Hippocampal formation (tissue), 2 donors: ENCODE measurements around the gene KLK2.

Experiments used
- DNase-seq, 2 donors: peaks; one replicate each; lab custom pipeline; 2025; lab: John Stamatoyannopoulos, UW

KLK2 gene

DNA sequence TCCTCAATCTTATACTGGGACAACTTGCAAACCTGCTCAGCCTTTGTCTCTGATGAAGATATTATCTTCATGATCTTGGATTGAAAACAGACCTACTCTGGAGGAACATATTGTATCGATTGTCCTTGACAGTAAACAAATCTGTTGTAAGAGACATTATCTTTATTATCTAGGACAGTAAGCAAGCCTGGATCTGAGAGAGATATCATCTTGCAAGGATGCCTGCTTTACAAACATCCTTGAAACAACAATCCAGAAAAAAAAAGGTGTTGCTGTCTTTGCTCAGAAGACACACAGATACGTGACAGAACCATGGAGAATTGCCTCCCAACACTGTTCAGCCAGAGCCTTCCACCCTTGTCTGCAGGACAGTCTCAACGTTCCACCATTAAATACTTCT, 22.5 kb upstream of the KLK2 start:
- no peak for DNase-seq

DNA sequence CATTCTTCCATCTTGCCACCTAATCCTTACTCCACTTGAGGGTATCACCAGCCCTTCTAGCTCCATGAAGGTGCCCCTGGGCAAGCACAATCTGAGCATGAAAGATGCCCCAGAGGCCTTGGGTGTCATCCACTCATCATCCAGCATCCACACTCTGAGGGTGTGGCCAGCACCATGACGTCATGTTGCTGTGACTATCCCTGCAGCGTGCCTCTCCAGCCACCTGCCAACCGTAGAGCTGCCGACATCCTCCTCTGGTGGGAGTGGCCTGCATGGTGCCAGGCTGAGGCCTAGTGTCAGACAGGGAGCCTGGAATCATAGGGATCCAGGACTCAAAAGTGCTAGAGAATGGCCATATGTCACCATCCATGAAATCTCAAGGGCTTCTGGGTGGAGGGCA, 21.6 kb upstream of the KLK2 start:
- DNase-seq = no peak

DNA sequence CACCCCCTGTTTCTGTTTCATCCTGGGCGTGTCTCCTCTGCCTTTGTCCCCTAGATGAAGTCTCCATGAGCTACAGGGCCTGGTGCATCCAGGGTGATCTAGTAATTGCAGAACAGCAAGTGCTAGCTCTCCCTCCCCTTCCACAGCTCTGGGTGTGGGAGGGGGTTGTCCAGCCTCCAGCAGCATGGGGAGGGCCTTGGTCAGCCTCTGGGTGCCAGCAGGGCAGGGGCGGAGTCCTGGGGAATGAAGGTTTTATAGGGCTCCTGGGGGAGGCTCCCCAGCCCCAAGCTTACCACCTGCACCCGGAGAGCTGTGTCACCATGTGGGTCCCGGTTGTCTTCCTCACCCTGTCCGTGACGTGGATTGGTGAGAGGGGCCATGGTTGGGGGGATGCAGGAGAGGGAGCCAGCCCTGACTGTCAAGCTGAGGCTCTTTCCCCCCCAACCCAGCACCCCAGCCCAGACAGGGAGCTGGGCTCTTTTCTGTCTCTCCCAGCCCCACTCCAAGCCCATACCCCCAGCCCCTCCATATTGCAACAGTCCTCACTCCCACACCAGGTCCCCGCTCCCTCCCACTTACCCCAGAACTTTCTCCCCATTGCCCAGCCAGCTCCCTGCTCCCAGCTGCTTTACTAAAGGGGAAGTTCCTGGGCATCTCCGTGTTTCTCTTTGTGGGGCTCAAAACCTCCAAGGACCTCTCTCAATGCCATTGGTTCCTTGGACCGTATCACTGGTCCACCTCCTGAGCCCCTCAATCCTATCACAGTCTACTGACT, 18.4 kb upstream of the KLK2 start, which contains the start of gene KLK3:
Gene KLK3, plus strand, starts transcription at position 280 of the 775 bp plus-strand sequence. Its CDS starts 41 bp downstream, at position 321.
- no peak for DNase-seq

DNA sequence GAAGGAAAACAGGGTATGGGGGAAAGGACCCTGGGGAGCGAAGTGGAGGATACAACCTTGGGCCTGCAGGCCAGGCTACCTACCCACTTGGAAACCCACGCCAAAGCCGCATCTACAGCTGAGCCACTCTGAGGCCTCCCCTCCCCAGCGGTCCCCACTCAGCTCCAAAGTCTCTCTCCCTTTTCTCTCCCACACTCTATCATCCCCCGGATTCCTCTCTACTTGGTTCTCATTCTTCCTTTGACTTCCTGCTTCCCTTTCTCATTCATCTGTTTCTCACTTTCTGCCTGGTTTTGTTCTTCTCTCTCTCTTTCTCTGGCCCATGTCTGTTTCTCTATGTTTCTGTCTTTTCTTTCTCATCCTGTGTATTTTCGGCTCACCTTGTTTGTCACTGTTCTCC, 15.9 kb upstream of the KLK2 start:
- no peak for DNase-seq

DNA sequence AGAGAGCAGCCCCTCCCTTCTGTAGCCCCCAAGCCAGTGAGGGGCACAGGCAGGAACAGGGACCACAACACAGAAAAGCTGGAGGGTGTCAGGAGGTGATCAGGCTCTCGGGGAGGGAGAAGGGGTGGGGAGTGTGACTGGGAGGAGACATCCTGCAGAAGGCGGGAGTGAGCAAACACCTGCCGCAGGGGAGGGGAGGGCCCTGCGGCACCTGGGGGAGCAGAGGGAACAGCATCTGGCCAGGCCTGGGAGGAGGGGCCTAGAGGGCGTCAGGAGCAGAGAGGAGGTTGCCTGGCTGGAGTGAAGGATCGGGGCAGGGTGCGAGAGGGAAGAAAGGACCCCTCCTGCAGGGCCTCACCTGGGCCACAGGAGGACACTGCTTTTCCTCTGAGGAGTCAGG, 14.4 kb upstream of the KLK2 start:
- no peak for DNase-seq

DNA sequence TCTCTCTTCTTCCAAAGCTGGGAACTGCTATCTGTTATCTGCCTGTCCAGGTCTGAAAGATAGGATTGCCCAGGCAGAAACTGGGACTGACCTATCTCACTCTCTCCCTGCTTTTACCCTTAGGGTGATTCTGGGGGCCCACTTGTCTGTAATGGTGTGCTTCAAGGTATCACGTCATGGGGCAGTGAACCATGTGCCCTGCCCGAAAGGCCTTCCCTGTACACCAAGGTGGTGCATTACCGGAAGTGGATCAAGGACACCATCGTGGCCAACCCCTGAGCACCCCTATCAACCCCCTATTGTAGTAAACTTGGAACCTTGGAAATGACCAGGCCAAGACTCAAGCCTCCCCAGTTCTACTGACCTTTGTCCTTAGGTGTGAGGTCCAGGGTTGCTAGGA, 13.4 kb upstream of the KLK2 start:
- no peak for DNase-seq

DNA sequence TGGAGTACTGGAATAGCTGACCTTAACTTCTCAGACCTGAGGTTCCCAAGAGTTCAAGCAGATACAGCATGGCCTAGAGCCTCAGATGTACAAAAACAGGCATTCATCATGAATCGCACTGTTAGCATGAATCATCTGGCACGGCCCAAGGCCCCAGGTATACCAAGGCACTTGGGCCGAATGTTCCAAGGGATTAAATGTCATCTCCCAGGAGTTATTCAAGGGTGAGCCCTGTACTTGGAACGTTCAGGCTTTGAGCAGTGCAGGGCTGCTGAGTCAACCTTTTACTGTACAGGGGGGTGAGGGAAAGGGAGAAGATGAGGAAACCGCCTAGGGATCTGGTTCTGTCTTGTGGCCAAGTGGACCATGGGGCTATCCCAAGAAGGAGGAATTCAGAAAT, 12.2 kb upstream of the KLK2 start:
- DNase-seq = no peak

DNA sequence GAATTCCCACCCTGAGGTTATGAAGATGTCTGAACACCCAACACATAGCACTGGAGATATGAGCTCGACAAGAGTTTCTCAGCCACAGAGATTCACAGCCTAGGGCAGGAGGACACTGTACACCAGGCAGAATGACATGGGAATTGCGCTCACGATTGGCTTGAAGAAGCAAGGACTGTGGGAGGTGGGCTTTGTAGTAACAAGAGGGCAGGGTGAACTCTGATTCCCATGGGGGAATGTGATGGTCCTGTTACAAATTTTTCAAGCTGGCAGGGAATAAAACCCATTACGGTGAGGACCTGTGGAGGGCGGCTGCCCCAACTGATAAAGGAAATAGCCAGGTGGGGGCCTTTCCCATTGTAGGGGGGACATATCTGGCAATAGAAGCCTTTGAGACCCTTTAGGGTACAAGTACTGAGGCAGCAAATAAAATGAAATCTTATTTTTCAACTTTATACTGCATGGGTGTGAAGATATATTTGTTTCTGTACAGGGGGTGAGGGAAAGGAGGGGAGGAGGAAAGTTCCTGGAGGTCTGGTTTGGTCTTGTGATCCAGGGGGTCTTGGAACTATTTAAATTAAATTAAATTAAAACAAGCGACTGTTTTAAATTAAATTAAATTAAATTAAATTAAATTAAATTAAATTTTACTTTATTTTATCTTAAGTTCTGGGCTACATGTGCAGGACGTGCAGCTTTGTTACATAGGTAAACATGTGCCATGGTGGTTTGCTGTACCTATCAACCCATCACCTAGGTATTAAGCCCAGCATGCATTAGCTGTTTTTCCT, 11.5 kb upstream of the KLK2 start:
- no peak for DNase-seq

DNA sequence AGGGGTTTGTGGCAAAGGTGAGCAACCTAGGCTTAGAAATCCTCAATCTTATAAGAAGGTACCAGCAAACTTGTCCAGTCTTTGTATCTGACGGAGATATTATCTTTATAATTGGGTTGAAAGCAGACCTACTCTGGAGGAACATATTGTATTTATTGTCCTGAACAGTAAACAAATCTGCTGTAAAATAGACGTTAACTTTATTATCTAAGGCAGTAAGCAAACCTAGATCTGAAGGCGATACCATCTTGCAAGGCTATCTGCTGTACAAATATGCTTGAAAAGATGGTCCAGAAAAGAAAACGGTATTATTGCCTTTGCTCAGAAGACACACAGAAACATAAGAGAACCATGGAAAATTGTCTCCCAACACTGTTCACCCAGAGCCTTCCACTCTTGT, 3.8 kb upstream of the KLK2 start:
- DNase-seq = no peak

DNA sequence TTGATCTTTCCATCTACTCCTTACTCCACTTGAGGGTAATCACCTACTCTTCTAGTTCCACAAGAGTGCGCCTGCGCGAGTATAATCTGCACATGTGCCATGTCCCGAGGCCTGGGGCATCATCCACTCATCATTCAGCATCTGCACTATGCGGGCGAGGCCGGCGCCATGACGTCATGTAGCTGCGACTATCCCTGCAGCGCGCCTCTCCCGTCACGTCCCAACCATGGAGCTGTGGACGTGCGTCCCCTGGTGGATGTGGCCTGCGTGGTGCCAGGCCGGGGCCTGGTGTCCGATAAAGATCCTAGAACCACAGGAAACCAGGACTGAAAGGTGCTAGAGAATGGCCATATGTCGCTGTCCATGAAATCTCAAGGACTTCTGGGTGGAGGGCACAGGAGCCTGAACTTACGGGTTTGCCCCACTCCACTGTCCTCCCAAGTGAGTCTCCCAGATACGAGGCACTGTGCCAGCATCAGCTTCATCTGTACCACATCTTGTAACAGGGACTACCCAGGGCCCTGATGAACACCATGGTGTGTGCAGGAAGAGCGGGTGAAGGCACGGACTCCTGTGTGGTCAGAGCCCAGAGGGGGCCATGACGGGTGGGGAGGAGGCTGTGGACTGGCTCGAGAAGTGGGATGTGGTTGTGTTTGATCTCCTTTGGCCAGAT, 2.7 kb upstream of the KLK2 start:
- DNase-seq = no peak

DNA sequence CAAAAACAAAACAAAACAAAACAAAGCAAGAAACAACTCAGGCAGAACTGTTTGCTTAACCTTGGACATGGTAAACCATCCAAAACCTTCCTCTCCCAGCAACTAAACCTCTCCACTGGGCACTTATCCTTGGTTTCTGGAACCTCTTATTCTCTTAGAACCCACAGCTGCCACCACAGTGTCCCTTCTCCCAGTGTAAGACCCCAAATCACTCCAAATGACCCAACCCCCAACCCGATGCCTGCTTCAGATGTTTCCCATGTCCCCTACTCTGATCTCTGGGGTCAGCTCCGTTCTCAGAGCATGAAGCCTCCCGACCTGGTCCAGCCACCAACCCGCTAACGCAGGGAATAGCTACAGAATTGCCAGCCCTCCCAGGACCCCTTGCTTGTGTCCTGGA, 972 bp downstream of the KLK2 start:
- DNase-seq = no peak

DNA sequence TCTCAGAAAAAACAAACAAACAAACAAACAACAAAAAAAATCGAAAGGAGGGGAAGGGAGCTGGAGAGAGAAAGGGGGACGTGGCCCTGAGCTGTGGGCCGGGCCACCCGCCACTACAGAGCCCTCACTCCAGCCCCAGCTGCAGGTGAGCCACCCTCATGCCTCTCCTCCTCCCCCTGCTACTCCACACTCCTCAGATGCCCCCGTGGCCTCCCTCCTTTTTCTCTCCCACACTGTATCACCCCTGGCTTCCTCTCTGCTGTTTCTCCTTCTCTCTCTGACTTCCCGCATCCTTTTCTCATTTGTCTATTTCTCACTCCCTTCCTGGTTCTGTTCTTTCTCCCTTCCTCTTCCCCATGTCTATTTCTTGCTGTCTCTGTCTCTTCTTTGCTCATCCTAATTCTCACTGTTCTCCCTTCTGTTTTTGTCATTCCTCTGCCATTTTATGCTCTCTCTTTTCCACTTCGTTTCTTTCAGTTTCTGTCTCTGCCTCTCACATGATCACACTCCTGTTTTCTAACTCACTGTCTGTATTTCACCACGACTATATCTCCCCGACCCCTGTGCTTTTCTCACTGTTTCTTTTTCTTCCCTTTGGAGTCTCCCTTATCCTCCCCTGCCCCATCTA, 2.7 kb downstream of the KLK2 start:
- no peak for DNase-seq

DNA sequence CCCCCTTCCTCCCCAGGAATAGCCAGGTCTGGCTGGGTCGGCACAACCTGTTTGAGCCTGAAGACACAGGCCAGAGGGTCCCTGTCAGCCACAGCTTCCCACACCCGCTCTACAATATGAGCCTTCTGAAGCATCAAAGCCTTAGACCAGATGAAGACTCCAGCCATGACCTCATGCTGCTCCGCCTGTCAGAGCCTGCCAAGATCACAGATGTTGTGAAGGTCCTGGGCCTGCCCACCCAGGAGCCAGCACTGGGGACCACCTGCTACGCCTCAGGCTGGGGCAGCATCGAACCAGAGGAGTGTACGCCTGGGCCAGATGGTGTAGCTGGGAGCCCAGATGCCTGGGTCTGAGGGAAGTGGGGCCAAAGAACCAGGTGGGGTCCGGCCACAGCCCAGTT, 3.2 kb downstream of the KLK2 start:
- no peak for DNase-seq

DNA sequence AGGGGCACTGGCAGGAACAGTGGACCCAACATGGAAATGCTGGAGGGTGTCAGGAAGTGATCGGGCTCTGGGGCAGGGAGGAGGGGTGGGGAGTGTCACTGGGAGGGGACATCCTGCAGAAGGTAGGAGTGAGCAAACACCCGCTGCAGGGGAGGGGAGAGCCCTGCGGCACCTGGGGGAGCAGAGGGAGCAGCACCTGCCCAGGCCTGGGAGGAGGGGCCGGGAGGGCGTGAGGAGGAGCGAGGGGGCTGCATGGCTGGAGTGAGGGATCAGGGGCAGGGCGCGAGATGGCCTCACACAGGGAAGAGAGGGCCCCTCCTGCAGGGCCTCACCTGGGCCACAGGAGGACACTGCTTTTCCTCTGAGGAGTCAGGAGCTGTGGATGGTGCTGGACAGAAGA, 4.1 kb downstream of the KLK2 start:
- no peak for DNase-seq

DNA sequence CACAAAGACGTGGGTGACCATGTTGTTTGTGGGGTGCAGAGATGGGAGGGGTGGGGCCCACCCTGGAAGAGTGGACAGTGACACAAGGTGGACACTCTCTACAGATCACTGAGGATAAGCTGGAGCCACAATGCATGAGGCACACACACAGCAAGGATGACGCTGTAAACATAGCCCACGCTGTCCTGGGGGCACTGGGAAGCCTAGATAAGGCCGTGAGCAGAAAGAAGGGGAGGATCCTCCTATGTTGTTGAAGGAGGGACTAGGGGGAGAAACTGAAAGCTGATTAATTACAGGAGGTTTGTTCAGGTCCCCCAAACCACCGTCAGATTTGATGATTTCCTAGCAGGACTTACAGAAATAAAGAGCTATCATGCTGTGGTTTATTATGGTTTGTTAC, 5.6 kb downstream of the KLK2 start:
- DNase-seq = no peak

DNA sequence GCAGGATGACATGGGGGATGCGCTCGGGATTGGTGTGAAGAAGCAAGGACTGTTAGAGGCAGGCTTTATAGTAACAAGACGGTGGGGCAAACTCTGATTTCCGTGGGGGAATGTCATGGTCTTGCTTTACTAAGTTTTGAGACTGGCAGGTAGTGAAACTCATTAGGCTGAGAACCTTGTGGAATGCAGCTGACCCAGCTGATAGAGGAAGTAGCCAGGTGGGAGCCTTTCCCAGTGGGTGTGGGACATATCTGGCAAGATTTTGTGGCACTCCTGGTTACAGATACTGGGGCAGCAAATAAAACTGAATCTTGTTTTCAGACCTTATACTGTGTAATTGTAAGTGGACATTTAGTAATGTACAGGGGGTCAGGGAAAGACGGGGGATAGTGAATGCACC, 7.0 kb downstream of the KLK2 start:
- DNase-seq = no peak

DNA sequence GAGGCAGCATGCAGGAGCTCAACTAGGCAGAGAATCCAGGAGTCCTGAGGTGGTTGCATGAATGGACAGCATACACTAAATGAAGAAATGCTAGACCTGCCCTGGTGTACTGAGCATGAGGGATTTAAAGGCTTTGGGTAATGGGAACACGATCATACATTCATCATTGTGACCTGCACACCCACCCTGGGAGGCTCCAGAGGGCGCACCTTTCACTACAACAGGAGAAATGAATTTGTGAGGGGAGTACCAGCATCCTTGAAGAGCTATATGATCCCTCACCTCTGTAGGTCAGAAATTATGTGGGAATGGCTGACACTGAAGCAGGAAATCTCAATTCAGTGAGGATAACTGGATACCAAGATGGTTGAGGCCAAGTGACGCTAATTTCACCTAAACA, 8.9 kb downstream of the KLK2 start:
- DNase-seq = no peak

DNA sequence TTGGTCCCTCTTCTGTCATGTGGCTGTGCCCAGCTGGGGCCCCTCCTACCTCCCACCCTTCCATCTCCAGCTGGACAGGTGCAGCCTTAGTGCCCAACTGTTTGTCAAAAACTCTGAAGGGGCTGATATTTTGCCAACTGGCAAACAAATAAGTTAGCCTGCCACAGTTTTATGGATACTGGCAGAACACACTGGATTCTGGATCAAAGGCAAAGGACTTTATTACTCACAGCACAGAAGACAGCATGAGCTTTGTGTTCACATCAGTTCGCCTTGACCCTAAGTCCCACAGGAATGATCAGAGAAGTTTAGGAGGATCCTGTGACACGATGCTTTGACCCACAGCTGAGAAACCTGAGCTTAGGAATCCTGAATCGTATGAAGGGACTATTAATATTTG, 16.4 kb downstream of the KLK2 start:
- DNase-seq = no peak

DNA sequence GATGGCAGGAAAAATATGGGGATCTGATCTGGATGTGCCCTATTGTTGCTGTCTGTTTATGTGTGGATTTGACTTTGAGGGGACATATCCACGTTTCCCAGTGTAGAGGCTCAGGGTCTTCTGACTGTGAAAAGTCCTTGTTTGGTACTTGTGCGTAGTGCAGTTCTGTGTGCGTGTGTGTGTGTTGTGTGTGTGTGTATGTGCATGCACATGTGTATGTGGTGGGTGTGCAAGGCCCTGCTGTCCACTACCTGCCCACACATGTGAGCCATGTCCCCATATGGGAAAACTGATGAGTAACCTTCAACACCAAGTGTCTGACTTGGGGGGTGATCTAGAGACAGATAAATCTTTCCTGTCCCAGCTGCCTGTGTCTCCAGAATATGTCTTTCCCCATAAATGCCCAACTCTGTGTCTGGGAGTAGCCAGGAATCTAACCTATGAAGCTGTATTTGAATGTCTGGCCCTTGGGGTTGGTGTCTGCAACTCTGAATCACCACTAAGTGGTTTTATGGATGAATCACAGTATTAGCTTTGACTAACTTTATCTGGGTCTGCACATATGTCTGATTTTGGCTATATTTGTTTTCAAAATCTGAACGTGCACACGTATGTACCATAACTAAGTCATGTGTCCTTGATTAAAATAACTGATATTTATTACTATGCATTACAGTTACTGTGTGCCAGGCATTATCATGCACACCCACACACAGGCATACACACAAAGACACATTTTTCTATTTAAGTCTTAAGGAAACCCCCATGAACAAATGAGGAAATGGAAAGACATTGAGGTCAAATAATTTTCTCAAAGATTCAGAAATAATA, 17.4 kb downstream of the KLK2 start:
- no peak for DNase-seq

DNA sequence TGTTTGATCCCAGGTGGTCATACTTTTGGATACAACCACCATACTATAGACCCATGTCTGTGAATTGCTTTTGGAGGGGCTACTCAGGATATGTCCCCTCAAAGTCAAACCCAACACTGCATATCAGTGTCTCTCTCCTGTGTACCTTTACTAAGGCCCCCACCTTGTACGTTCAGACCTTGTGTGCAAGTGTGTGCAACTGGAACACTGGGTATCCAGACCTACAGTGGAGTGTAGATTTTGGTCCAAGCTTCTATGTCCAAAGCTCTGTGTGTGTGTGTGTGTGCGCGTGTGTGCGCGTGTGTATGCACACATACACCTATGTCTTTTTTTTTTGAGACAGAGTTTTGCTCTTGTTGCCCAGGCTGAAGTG, 18.0 kb downstream of the KLK2 start:
- DNase-seq = no peak

DNA sequence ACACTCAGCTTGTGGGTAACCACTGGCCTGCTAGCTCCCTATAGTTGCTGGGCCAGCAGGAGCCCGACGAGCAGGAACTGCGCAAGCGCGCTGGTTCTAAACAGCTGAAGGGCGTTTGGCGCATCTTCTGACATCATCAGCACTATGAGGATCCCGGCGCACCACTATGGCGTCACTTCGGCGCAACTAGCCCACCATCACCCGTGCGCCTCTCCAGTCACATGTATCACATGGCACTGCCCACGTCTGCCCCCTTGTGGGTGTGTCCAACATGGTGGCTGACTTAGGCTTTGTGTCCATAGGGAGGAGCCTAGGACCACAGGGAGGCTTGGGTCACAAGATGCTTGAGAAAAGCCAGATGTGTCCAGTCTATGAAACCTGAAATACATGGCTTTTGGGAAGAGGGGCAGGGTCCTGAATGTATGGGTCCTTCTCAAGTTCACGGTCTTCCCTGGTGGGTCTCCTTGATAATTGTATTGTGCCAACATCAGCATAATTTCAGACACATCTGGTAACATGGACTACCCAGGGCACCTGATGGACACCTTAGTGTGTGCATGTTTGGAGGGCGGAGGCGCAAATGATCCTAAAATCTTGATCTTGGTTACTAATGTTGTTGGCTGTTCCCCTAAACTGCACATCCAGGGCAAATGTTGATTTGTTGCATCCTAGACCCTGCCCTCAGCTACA, 20.0 kb downstream of the KLK2 start:
- no peak for DNase-seq
